ENCODE data around the gene STK26. TPM values are rescaled to one million over a fixed set of nuclear protein-coding genes. Genes with fewer than 3 reads are reported as not detected.

STK26 gene
- polyA plus RNA-seq, 1 donor from 2014 or later, result 8.8 TPM

- no peak overlapping the region for H2AFZ ChIP-seq (ENCODE audit: low read depth, low read length)
- no peak overlapping the region for H3K9ac ChIP-seq (ENCODE audit: low read length)
- H3K27me3 ChIP-seq (ENCODE audit: insufficient read depth, low read depth, low read length), result no peaks in the 10 kb centered on the region
- no peak for TF ChIP-seq SMC3 (conservative IDR thresholded peaks at IDR 0.05; ENCODE audit: poor library complexity)
- no peak for TF ChIP-seq POLR2AphosphoS5 (IDR thresholded peaks at IDR 0.05)
- no peak for TF ChIP-seq MXI1 (conservative IDR thresholded peaks at IDR 0.05; ENCODE audit: poor library complexity, severe bottlenecking)
- no peak for TF ChIP-seq RAD21 (conservative IDR thresholded peaks at IDR 0.05)
- TF ChIP-seq TAF1 (IDR thresholded peaks at IDR 0.05; ENCODE audit: low read depth), result no peak
- no peak for TF ChIP-seq EZH2 (IDR thresholded peaks at IDR 0.05; ENCODE audit: borderline replicate concordance, insufficient read depth, low read length, poor library complexity, severe bottlenecking)
- TF ChIP-seq REST (IDR thresholded peaks at IDR 0.05; ENCODE audit: borderline replicate concordance), result no peak
- TF ChIP-seq EP300 (conservative IDR thresholded peaks at IDR 0.05; ENCODE audit: poor library complexity, severe bottlenecking), result no peak
- TF ChIP-seq, protein P1, sequence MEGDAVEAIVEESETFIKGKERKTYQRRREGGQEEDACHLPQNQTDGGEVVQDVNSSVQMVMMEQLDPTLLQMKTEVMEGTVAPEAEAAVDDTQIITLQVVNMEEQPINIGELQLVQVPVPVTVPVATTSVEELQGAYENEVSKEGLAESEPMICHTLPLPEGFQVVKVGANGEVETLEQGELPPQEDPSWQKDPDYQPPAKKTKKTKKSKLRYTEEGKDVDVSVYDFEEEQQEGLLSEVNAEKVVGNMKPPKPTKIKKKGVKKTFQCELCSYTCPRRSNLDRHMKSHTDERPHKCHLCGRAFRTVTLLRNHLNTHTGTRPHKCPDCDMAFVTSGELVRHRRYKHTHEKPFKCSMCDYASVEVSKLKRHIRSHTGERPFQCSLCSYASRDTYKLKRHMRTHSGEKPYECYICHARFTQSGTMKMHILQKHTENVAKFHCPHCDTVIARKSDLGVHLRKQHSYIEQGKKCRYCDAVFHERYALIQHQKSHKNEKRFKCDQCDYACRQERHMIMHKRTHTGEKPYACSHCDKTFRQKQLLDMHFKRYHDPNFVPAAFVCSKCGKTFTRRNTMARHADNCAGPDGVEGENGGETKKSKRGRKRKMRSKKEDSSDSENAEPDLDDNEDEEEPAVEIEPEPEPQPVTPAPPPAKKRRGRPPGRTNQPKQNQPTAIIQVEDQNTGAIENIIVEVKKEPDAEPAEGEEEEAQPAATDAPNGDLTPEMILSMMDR (IDR thresholded peaks at IDR 0.05; ENCODE audit: poor library complexity, severe bottlenecking), result no peak
- no peaks in the 10 kb centered on the region for H3K9me3 ChIP-seq (ENCODE audit: low read length)
- H4K20me1 ChIP-seq (ENCODE audit: insufficient read depth), result no peaks in the 10 kb centered on the region
- no peaks in the 10 kb centered on the region for H3K36me3 ChIP-seq (ENCODE audit: insufficient read depth, low read length)
- no peak overlapping the region for H3K4me3 ChIP-seq (ENCODE audit: low read length)
- no peaks in the 10 kb centered on the region for H3F3A ChIP-seq (ENCODE audit: insufficient read depth, low read length, poor library complexity, severe bottlenecking)
- H3K9me2 ChIP-seq (ENCODE audit: insufficient read depth, low read length), result no peaks in the 10 kb centered on the region
- H3K27ac ChIP-seq (ENCODE audit: low read length), result no peak overlapping the region
- no peak overlapping the region for H3K4me2 ChIP-seq (ENCODE audit: low read length)
- no peaks in the 10 kb centered on the region for H3K79me2 ChIP-seq (replicated peaks; ENCODE audit: insufficient read depth, low read length)
Measured at GRCh38 chrX:132001127-132001526, 22.0 kb upstream of the STK26 start.

DNA sequence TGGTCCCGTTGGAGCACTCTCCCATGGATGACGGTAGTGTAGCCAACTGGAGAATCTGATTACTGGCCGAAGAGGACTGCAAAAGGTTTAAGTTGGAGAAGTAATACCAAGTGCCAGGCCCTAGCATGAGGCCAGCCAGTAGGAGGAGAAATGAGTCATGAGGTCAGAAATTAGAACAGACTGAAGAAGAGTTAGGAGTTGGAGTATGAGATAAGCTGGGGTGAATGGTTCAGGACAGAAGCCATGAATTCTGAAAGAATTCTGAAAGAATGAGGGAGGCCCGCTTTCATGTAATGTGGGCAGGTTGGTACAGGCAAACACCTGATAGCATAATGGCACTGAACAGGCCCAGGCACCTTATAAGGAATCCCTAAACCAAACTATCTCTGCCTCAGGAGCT is 18.4 kb upstream of the STK26 start:
- no peaks in the 10 kb centered on the region for H3K9me3 ChIP-seq (ENCODE audit: low read length)
- H3K36me3 ChIP-seq (ENCODE audit: insufficient read depth, low read length), result no peaks in the 10 kb centered on the region
- no peak overlapping the region for H3K4me3 ChIP-seq (ENCODE audit: low read length)
- no peaks in the 10 kb centered on the region for H4K20me1 ChIP-seq (ENCODE audit: insufficient read depth)
- H3K9me2 ChIP-seq (ENCODE audit: insufficient read depth, low read length), result no peaks in the 10 kb centered on the region
- H3F3A ChIP-seq (ENCODE audit: insufficient read depth, low read length, poor library complexity, severe bottlenecking), result no peaks in the 10 kb centered on the region
- no peak overlapping the region for H3K27ac ChIP-seq (ENCODE audit: low read length)
- TF ChIP-seq RAD21 (conservative IDR thresholded peaks at IDR 0.05), result no peak
- no peak for TF ChIP-seq REST (IDR thresholded peaks at IDR 0.05; ENCODE audit: borderline replicate concordance)
- no peak for TF ChIP-seq MXI1 (conservative IDR thresholded peaks at IDR 0.05; ENCODE audit: poor library complexity, severe bottlenecking)
- TF ChIP-seq, protein P1 (IDR thresholded peaks at IDR 0.05; ENCODE audit: poor library complexity, severe bottlenecking), result no peak
- no peak for TF ChIP-seq EZH2 (IDR thresholded peaks at IDR 0.05; ENCODE audit: borderline replicate concordance, insufficient read depth, low read length, poor library complexity, severe bottlenecking)
- TF ChIP-seq POLR2AphosphoS5 (IDR thresholded peaks at IDR 0.05), result no peak
- TF ChIP-seq EP300 (conservative IDR thresholded peaks at IDR 0.05; ENCODE audit: poor library complexity, severe bottlenecking), result no peak
- no peak for TF ChIP-seq SMC3 (conservative IDR thresholded peaks at IDR 0.05; ENCODE audit: poor library complexity)
- no peak for TF ChIP-seq TAF1 (IDR thresholded peaks at IDR 0.05; ENCODE audit: low read depth)
- no peaks in the 10 kb centered on the region for H3K79me2 ChIP-seq (replicated peaks; ENCODE audit: insufficient read depth, low read length)
- no peaks in the 10 kb centered on the region for H3K27me3 ChIP-seq (ENCODE audit: insufficient read depth, low read depth, low read length)
- H2AFZ ChIP-seq (ENCODE audit: low read depth, low read length), result no peak overlapping the region
- no peak overlapping the region for H3K4me2 ChIP-seq (ENCODE audit: low read length)
- no peak overlapping the region for H3K9ac ChIP-seq (ENCODE audit: low read length)
